Loucy (cell line): ENCODE results near the gene TNPO1.

Experiments used
- EZH2phosphoT487 ChIP-seq: fragments of 200-600 bp; IDR thresholded peaks from 2 replicates; pipeline ENCODE4 v1.6.1; 2018; ENCODE audit warnings: antibody characterized with exemption, mild to moderate bottlenecking, moderate library complexity, borderline replicate concordance
- TF ChIP-seq, protein P1 (sequence below): fragments of 200-600 bp; sonication (generic); conservative IDR thresholded peaks from 2 replicates; pipeline ENCODE4 v1.5.1; 2014; ENCODE audit warnings: mild to moderate bottlenecking, antibody characterized with exemption, low read length

DNA sequence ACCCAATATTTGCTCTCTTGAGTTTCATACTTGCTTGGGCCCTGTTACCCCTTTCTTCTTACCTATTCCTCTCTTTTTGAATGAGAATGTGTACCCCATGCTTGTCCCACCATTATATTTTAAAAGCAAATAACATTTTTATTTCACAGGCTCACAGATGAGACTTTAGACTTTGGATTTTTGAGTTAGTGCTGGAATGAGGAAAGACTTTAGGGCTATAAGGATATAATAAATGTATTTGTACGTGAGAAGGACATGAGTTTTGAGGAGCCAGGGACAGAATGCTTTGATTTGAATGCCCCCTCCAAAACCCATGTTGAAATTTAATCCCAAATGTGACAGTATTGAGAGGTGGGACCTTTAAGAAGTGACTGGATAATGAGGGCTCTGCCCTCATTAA lies 33.1 kb upstream of the TNPO1 start:
- TF ChIP-seq, protein P1, sequence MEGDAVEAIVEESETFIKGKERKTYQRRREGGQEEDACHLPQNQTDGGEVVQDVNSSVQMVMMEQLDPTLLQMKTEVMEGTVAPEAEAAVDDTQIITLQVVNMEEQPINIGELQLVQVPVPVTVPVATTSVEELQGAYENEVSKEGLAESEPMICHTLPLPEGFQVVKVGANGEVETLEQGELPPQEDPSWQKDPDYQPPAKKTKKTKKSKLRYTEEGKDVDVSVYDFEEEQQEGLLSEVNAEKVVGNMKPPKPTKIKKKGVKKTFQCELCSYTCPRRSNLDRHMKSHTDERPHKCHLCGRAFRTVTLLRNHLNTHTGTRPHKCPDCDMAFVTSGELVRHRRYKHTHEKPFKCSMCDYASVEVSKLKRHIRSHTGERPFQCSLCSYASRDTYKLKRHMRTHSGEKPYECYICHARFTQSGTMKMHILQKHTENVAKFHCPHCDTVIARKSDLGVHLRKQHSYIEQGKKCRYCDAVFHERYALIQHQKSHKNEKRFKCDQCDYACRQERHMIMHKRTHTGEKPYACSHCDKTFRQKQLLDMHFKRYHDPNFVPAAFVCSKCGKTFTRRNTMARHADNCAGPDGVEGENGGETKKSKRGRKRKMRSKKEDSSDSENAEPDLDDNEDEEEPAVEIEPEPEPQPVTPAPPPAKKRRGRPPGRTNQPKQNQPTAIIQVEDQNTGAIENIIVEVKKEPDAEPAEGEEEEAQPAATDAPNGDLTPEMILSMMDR, result no peak
- no peak for TF ChIP-seq EZH2phosphoT487
